GM23338 (cell line): ENCODE measurements around the gene GLI3. TPM values are rescaled to one million over a fixed set of nuclear protein-coding genes. Genes with fewer than 3 reads are reported as not detected.

Experiments
- ATAC-seq: fragments of 200-7000 bp; cut with Tn5 transposase; 3 replicates; pipeline ENCODE4 v1.9.1; 2020
- DNase-seq: peaks from one replicate; pipeline ENCODE4 v3.0.0-alpha.2; 2015; ENCODE audit warnings: low spot score
- H2AFZ ChIP-seq: fragments of 200-600 bp; sonication (generic); 2 replicates; pipeline ENCODE4 v1.8.0; 2016; ENCODE audit warnings: antibody characterized with exemption, mild to moderate bottlenecking, moderate library complexity
- H3F3A ChIP-seq: fragments of 200-600 bp; sonication (generic); replicated peaks from 2 replicates; pipeline ENCODE4 v1.8.0; 2017; ENCODE audit warnings: antibody characterized with exemption, mixed run types, low read depth
- H3K27ac ChIP-seq: fragments of 200-600 bp; sonication (generic); 2 replicates; pipeline ENCODE4 v1.6.1; 2016; ENCODE audit warnings: low read depth
- H3K27me3 ChIP-seq: fragments of 200-600 bp; sonication (generic); 2 replicates; pipeline ENCODE4 v1.8.0; 2016; ENCODE audit warnings: mild to moderate bottlenecking, mixed run types, moderate library complexity; ENCODE audit not compliant: insufficient read depth
- H3K36me3 ChIP-seq: fragments of 200-600 bp; sonication (generic); 2 replicates; pipeline ENCODE4 v1.8.0; 2016; ENCODE audit warnings: mild to moderate bottlenecking; ENCODE audit not compliant: insufficient read depth
- H3K4me1 ChIP-seq: fragments of 200-600 bp; sonication (generic); 2 replicates; pipeline ENCODE4 v1.8.0; 2016; ENCODE audit warnings: mild to moderate bottlenecking, moderate library complexity; ENCODE audit not compliant: insufficient read depth
- H3K4me2 ChIP-seq: fragments of 200-600 bp; sonication (generic); 2 replicates; pipeline ENCODE4 v1.7.1; 2017; ENCODE audit warnings: mixed run types
- H3K4me3 ChIP-seq: fragments of 200-600 bp; sonication (generic); 2 replicates; pipeline ENCODE4 v1.6.1; 2016; ENCODE audit warnings: mixed run types
- H3K79me2 ChIP-seq: fragments of 200-600 bp; sonication (generic); replicated peaks from 2 replicates; pipeline ENCODE4 v1.8.0; 2017; ENCODE audit warnings: mild to moderate bottlenecking; ENCODE audit not compliant: insufficient read depth
- H3K9me2 ChIP-seq: fragments of 200-600 bp; sonication (generic); 2 replicates; pipeline ENCODE4 v1.8.0; 2017; ENCODE audit not compliant: insufficient read depth
- H4K20me1 ChIP-seq: fragments of 200-600 bp; sonication (generic); replicated peaks from 2 replicates; pipeline ENCODE4 v1.8.0; 2017; ENCODE audit warnings: mild to moderate bottlenecking; ENCODE audit not compliant: insufficient read depth
- H3K27ac Mint-ChIP-seq: 2 replicates; pipeline ENCODE4 v1.8.0; 2020; ENCODE audit warnings: inconsistent platforms, mild to moderate bottlenecking, moderate library complexity, mixed read lengths
- H3K27me3 Mint-ChIP-seq: 3 replicates; pipeline ENCODE4 v1.8.0; 2022; ENCODE audit warnings: low read depth, mild to moderate bottlenecking, moderate library complexity, mixed read lengths, inconsistent platforms; ENCODE audit not compliant: insufficient read depth, poor library complexity
- H3K36me3 Mint-ChIP-seq: 3 replicates; pipeline ENCODE4 v1.8.0; 2021; ENCODE audit warnings: low read depth, mild to moderate bottlenecking, inconsistent platforms, moderate library complexity, mixed read lengths
- H3K4me1 Mint-ChIP-seq: 3 replicates; pipeline ENCODE4 v1.8.0; 2020; ENCODE audit warnings: mild to moderate bottlenecking, inconsistent platforms, mixed read lengths
- H3K4me3 Mint-ChIP-seq: 3 replicates; pipeline ENCODE4 v1.8.0; 2021; ENCODE audit warnings: moderate library complexity, mild to moderate bottlenecking, inconsistent platforms, mixed read lengths
- H3K9me3 Mint-ChIP-seq: 3 replicates; pipeline ENCODE4 v1.8.0; 2020; ENCODE audit warnings: moderate library complexity, mild to moderate bottlenecking, inconsistent platforms, mixed read lengths
- EZH2 ChIP-seq: fragments of 200-600 bp; sonication (generic); IDR thresholded peaks from one replicate; pipeline ENCODE4 v1.8.0; 2017; ENCODE audit warnings: antibody characterized with exemption, mild to moderate bottlenecking, low read depth; ENCODE audit not compliant: unreplicated experiment
- EZH2phosphoT487 ChIP-seq: fragments of 200-600 bp; sonication (generic); IDR thresholded peaks from one replicate; pipeline ENCODE4 v1.8.1; 2018; ENCODE audit warnings: antibody characterized with exemption; ENCODE audit not compliant: unreplicated experiment
- JUNB ChIP-seq: IDR thresholded peaks from one replicate; pipeline ENCODE4 v1.6.1; 2016; ENCODE audit warnings: antibody characterized with exemption; ENCODE audit not compliant: unreplicated experiment
- NANOG ChIP-seq: IDR thresholded peaks from 2 replicates; pipeline ENCODE4 v1.6.1; 2016; ENCODE audit warnings: antibody characterized with exemption, borderline replicate concordance
- POLR2AphosphoS5 ChIP-seq: IDR thresholded peaks from 2 replicates; pipeline ENCODE4 v1.6.1; 2016; ENCODE audit warnings: antibody characterized with exemption, low read depth
- STAT1 ChIP-seq: IDR thresholded peaks from one replicate; pipeline ENCODE4 v1.6.1; 2016; ENCODE audit warnings: antibody characterized with exemption; ENCODE audit not compliant: unreplicated experiment
- ZNF114 ChIP-seq: fragments of 250-450 bp; sonication (Bioruptor Pico); IDR thresholded peaks from 2 replicates; pipeline ENCODE4 v1.5.0; 2020; ENCODE audit warnings: mild to moderate bottlenecking, moderate library complexity
- ZNF331 ChIP-seq: fragments of 250-450 bp; sonication (Bioruptor Pico); IDR thresholded peaks from 2 replicates; pipeline ENCODE4 v1.5.0; 2020; ENCODE audit warnings: low read depth, mild to moderate bottlenecking, moderate library complexity
- polyA plus RNA-seq: library from polyadenylated mRNA; unstranded; fragments of >200 nt; fragmentation: Nextera tagmentation; extraction: Ambion mirVana; gene quantifications from 2 replicates; pipeline ENCODE4 v1.2.1, GENCODE V29; 2016
- total RNA-seq: library from RNA; depleted of rRNA; stranded (reverse); fragments of >200 nt; shearing (Covaris generic); gene quantifications from 2 replicates; pipeline ENCODE4 v1.2.3, GENCODE V29; 2014
- TF ChIP-seq, protein P1 (sequence below): IDR thresholded peaks from one replicate; pipeline ENCODE4 v1.6.1; 2018; ENCODE audit warnings: antibody characterized with exemption; ENCODE audit not compliant: unreplicated experiment
- TF ChIP-seq, protein P2 (sequence below), 2 experiments: fragments of 200-600 bp in 1 of 2; sonication (generic) in 1 of 2; conservative IDR thresholded peaks; 2 replicates each; pipeline versions ENCODE4 v1.5.1 to v1.6.1; 2016 to 2017; ENCODE audit warnings: antibody characterized with exemption in 2 of 2, low read depth in 2 of 2, mild to moderate bottlenecking in 2 of 2, moderate library complexity in 1 of 2
- TF ChIP-seq, protein P3 (sequence below): IDR thresholded peaks from 2 replicates; pipeline ENCODE4 v1.6.1; 2016; ENCODE audit warnings: antibody characterized with exemption

GLI3 gene
- total and polyA plus RNA-seq, 2 experiments from 2014 or later, result 16.1 to 17.9 TPM

DNA sequence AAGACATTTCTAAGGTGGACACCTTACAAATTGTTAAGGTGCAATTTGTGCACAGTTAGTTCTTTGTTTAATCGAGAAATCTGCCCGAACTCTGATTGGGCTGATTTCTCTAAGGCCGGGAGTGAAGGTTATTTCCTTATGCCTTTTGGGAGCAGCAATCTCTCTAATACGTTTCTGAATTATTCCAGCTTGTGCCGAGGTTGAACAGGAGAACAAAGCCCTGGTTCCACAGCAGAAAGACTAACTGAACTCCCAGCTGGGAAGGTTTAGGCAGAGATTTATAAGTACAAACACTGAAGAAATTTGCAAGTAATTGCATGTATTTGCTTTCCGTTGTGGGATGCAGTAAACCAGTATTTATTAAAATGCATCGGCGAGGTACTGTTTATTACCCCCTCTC lies 116.8 kb downstream of the GLI3 start (continued):
- TF ChIP-seq, protein P1, sequence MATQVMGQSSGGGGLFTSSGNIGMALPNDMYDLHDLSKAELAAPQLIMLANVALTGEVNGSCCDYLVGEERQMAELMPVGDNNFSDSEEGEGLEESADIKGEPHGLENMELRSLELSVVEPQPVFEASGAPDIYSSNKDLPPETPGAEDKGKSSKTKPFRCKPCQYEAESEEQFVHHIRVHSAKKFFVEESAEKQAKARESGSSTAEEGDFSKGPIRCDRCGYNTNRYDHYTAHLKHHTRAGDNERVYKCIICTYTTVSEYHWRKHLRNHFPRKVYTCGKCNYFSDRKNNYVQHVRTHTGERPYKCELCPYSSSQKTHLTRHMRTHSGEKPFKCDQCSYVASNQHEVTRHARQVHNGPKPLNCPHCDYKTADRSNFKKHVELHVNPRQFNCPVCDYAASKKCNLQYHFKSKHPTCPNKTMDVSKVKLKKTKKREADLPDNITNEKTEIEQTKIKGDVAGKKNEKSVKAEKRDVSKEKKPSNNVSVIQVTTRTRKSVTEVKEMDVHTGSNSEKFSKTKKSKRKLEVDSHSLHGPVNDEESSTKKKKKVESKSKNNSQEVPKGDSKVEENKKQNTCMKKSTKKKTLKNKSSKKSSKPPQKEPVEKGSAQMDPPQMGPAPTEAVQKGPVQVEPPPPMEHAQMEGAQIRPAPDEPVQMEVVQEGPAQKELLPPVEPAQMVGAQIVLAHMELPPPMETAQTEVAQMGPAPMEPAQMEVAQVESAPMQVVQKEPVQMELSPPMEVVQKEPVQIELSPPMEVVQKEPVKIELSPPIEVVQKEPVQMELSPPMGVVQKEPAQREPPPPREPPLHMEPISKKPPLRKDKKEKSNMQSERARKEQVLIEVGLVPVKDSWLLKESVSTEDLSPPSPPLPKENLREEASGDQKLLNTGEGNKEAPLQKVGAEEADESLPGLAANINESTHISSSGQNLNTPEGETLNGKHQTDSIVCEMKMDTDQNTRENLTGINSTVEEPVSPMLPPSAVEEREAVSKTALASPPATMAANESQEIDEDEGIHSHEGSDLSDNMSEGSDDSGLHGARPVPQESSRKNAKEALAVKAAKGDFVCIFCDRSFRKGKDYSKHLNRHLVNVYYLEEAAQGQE, result no peak
- TF ChIP-seq, protein P2, sequence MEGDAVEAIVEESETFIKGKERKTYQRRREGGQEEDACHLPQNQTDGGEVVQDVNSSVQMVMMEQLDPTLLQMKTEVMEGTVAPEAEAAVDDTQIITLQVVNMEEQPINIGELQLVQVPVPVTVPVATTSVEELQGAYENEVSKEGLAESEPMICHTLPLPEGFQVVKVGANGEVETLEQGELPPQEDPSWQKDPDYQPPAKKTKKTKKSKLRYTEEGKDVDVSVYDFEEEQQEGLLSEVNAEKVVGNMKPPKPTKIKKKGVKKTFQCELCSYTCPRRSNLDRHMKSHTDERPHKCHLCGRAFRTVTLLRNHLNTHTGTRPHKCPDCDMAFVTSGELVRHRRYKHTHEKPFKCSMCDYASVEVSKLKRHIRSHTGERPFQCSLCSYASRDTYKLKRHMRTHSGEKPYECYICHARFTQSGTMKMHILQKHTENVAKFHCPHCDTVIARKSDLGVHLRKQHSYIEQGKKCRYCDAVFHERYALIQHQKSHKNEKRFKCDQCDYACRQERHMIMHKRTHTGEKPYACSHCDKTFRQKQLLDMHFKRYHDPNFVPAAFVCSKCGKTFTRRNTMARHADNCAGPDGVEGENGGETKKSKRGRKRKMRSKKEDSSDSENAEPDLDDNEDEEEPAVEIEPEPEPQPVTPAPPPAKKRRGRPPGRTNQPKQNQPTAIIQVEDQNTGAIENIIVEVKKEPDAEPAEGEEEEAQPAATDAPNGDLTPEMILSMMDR (conservative IDR thresholded peaks at IDR 0.05; ENCODE audit: low read depth in 2 of 2), result no peak

DNA sequence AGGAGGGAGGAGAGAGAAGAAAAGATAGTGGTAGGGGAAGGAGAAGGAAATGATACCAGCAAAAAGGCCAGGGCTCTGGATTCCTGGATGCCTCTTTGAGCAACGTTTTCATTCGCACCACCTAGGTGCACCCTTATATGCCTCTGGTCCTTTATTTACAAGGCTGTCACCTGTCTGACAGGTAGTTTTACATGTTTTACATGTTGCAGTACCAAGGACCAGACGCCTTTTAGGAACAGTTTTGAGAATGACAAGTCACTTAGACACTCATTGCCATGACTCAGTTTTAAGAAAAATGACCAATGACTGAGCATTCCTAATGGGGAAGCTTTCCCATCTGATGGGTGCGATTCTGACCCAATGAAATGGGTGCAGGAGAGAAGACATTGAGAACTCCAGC lies 119.8 kb downstream of the GLI3 start:
- H2AFZ ChIP-seq, result no peak overlapping the region
- H3K79me2 ChIP-seq, result peaks cover 1% of the 10 kb centered on the region
- Mint-ChIP-seq H3K27ac (no peak overlapping the region), H3K4me3 (no peak overlapping the region), H3K9me3 (no peaks in the 10 kb centered on the region), H3K27me3 (no peaks in the 10 kb centered on the region), H3K4me1 (peaks cover 14% of the 10 kb centered on the region), H3K36me3 (no peaks in the 10 kb centered on the region)
- H4K20me1 ChIP-seq, result peaks cover 2% of the 10 kb centered on the region
- DNase-seq, result no peak
- no peak overlapping the region for H3K4me2 ChIP-seq
- H3K4me3 ChIP-seq, result no peak overlapping the region
- no peak overlapping the region for H3K27ac ChIP-seq
- ATAC-seq, result no peak
- H3K4me1 ChIP-seq, result no peaks in the 10 kb centered on the region; the same call in 1 of the 2 replicates
- no peaks in the 10 kb centered on the region for H3K9me2 ChIP-seq
- no peaks in the 10 kb centered on the region for H3K36me3 ChIP-seq
- no peaks in the 10 kb centered on the region for H3K27me3 ChIP-seq
- H3F3A ChIP-seq, result no peaks in the 10 kb centered on the region
- TF ChIP-seq ZNF331 (CRISPR knock-in tag), result no peak
- TF ChIP-seq EZH2, result no peak
- TF ChIP-seq, protein P1, result no peak
- TF ChIP-seq ZNF114, result no peak
- no peak for TF ChIP-seq JUNB
- TF ChIP-seq, protein P2 (conservative IDR thresholded peaks at IDR 0.05; ENCODE audit: low read depth in 2 of 2), result no peak
- TF ChIP-seq, protein P3, sequence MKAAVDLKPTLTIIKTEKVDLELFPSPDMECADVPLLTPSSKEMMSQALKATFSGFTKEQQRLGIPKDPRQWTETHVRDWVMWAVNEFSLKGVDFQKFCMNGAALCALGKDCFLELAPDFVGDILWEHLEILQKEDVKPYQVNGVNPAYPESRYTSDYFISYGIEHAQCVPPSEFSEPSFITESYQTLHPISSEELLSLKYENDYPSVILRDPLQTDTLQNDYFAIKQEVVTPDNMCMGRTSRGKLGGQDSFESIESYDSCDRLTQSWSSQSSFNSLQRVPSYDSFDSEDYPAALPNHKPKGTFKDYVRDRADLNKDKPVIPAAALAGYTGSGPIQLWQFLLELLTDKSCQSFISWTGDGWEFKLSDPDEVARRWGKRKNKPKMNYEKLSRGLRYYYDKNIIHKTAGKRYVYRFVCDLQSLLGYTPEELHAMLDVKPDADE, result no peak
- no peak for TF ChIP-seq STAT1
- TF ChIP-seq POLR2AphosphoS5, result no peak
- TF ChIP-seq NANOG, result no peak
- TF ChIP-seq EZH2phosphoT487, result no peak
